GM12875 (cell line): ENCODE data around the gene ACTL6B.

Source experiments
- H3K4me3 ChIP-seq: one replicate; pipeline ENCODE4 v1.5.1; 2011; ENCODE audit warnings: low read depth, low read length, control low read depth
- TF ChIP-seq, protein P1 (sequence below): IDR thresholded peaks from 2 replicates; pipeline ENCODE4 v1.5.1; 2011; ENCODE audit warnings: low read depth, mild to moderate bottlenecking, control low read depth, inconsistent platforms, low read length, moderate library complexity, borderline replicate concordance; ENCODE audit not compliant: insufficient read depth

Gene ACTL6B

DNA sequence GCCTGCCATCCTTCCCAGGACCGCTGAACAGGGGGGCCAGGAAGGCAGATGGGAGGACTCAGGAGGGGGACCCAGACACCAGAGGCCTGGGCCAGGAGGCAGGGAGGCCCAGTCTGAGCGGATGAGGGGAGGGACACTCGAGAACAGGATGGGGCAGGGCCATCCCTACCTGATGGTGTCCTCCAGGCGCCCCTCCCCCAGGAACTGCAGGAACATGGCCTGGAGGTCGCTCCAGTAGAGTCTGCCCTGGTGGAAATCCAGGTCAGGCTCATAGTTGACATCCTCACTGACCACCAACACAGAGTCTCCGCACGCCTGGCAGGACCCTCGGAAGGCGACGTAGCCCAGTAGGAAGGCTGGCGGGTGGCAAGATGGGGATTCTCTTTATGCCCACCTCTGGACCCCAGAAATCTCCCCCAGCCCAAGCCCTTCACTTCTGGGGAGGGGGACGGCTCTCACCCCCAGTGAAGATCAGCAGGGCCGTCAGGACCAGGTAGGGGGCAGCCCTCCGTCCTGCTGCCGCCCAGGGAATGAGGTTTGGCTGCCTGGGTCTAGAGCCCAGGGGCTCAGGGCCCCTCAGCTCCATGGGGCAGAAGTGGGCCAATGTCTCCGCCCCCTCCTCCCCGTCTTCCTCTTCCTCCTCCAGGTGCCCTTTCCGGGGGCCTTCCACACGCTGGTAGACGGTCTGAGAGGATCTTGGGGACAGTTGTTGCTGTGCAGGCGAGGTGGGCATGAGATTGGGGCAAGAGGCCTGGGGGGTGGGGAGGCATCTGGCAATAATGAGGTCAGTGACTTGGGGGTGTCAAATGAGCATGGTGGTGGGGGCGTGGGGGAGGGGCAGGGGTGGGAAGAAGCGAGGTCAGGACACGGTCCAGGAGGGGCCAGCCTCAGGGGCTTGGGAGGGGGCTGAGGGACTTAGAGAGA, 15.5 kb downstream of the ACTL6B start:
- H3K4me3 ChIP-seq, result no peak overlapping the region
- TF ChIP-seq, protein P1, sequence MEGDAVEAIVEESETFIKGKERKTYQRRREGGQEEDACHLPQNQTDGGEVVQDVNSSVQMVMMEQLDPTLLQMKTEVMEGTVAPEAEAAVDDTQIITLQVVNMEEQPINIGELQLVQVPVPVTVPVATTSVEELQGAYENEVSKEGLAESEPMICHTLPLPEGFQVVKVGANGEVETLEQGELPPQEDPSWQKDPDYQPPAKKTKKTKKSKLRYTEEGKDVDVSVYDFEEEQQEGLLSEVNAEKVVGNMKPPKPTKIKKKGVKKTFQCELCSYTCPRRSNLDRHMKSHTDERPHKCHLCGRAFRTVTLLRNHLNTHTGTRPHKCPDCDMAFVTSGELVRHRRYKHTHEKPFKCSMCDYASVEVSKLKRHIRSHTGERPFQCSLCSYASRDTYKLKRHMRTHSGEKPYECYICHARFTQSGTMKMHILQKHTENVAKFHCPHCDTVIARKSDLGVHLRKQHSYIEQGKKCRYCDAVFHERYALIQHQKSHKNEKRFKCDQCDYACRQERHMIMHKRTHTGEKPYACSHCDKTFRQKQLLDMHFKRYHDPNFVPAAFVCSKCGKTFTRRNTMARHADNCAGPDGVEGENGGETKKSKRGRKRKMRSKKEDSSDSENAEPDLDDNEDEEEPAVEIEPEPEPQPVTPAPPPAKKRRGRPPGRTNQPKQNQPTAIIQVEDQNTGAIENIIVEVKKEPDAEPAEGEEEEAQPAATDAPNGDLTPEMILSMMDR, result no peak

DNA sequence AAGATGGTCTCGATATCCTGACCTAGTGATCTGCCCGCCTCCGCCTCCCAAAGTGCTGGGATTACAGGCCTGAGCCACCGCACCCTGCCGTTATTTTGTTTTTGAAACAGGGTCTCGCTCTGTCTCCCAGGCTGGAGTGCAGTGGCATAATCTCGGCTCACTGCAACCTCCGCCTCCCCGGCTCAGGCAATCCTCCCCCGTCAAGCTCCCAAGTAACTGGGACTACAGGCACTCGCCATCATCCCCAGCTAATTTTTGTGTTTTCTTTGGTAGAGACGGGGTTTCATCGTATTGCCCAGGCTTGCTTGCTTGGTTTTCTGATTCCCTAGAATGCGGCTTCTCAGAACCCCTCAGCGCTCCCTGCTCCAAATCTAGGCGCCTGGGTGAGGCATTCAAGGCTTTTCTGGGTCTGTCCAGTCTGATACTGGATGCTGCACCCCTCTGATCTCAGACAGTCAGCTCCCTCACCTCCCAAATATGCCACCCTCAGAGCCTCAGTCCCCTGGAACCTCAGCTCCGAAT, 16.2 kb downstream of the ACTL6B start:
- no peak overlapping the region for H3K4me3 ChIP-seq
- TF ChIP-seq, protein P1, result no peak

DNA sequence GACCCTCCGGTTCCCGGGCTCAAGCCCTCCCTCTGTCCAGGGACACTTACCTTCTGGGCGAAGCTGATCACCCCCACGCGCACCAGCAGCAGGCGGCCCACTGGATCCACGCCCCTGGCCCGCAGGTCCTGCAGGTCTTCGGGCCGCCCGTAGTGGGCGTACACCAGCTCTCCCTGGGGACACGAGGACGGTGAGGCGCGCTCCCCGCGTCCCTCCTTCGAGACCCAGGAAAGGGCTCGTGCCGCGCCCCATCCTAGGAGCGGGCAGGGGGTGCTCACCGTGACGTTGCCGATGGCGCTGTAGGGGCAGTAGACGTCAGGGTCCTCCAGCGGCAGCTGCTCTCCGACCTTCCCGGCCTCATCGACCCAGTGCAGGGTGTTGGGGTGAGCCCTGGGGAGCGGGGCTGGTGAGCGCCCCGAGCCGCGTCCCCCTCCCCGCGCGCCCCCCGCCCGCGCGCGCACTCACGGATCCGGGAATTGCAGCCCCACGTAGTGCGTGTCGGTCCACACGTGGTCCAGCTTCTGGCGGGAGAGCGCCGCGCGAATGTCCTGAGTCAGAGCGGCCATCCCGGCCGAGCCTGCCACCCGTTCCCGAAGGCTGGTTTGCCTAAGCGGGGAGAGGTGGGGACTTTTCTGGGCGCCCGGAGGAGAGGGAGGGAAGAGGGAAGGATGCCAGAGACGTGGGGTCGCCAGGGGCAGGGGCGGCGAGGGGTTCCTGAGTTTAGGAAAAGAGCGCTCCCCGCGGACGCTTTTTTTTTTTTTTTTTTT, 23.1 kb downstream of the ACTL6B start:
- peak overlapping the region; percentile 45 for H3K4me3 ChIP-seq
- TF ChIP-seq, protein P1, result peak; percentile 43

DNA sequence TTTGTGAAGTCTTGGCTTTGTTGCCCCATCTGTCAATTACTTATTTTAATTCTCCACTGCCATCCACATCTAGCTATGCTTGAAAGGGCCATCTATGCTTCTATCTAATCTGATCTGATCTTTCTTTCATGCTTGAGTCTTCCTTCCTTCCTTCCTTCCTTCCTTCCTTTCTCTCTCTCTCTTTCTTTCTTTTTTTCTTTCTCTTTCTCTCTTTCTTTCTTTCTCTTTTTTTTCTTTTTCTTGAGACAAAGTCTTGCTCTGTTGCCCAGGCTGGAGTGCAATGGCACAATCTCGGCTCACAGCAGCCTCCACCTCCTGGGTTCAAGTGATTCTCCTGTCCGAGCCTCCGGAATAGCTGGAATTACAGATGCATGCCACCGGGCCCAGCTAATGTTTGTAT, 26.2 kb downstream of the ACTL6B start:
- TF ChIP-seq, protein P1, result no peak
- H3K4me3 ChIP-seq, result no peak overlapping the region

DNA sequence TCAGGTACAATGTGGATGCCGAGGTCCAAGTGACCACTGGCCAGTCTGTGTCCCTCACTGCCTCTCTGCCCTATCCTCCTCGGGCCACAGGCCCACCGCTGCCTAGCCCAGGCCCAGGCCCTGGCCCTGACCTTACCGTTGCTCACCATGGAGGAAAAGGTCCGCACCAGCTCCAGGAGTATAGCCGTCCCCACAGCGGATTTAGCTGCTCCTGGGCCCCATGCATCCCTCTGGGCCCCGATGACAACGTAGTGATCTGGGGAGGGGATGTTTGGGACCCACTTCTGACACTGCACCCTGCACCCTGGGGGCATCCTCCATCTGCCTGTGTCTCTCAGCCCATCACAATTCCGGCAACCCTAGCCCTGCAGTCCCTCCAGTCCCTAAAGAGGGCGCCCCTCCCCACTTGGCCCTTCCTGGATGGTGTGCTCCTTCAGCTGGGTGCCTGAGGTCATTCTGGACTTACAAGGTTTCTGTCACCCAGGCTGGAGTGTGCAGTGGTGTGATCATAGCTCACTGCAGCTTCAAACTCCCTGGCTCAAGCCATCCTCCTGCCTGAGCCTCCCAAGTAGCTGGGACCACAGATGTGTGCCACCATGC, 27.0 kb downstream of the ACTL6B start:
- H3K4me3 ChIP-seq, result no peak overlapping the region
- TF ChIP-seq, protein P1, result peak; percentile 61

DNA sequence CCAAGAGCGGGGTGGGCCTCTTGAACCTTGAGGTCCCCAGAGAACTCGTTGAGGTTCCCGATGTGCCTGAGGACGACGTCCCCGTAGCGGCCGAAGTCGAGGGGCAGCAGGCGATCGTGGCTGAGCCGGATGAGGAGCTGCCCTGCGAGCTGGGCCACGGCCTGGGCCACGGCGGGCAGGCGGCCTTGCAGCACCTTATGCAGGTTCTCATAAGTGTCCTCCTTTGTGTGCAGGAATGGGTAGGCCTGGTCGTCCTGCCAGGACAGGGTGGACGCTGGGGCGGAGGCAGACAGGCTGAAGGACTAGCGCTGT, 29.1 kb downstream of the ACTL6B start:
- TF ChIP-seq, protein P1, result no peak
- H3K4me3 ChIP-seq, result no peak overlapping the region
